GM12872 (cell line): ENCODE measurements around the gene SERPINA4.

Source experiments
- TF ChIP-seq, protein P1 (sequence below): IDR thresholded peaks from 3 replicates; pipeline ENCODE4 v1.5.1; 2011; ENCODE audit warnings: low read depth, mild to moderate bottlenecking, low read length, moderate library complexity; ENCODE audit not compliant: insufficient read depth

Gene SERPINA4

DNA sequence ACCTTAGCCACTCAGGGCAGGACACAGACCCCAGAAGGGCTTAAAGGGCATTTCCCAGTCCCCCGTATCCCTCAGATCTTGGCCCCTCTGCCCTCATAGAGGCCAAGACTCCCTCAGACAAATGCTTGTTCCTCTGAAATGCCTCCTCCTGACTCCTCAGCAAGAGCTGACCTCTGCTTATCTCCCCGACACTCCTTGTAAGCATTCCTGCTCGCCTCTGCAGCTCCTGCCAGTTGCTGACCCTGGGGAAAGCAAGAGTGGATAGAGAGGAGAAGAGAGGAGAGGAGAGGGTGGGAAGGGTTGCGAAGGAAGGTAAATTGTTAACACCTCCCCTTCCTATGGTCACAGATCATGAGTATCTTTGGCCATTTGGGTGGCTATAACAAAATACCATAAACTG is 27.1 kb downstream of the SERPINA4 start:
- TF ChIP-seq, protein P1, sequence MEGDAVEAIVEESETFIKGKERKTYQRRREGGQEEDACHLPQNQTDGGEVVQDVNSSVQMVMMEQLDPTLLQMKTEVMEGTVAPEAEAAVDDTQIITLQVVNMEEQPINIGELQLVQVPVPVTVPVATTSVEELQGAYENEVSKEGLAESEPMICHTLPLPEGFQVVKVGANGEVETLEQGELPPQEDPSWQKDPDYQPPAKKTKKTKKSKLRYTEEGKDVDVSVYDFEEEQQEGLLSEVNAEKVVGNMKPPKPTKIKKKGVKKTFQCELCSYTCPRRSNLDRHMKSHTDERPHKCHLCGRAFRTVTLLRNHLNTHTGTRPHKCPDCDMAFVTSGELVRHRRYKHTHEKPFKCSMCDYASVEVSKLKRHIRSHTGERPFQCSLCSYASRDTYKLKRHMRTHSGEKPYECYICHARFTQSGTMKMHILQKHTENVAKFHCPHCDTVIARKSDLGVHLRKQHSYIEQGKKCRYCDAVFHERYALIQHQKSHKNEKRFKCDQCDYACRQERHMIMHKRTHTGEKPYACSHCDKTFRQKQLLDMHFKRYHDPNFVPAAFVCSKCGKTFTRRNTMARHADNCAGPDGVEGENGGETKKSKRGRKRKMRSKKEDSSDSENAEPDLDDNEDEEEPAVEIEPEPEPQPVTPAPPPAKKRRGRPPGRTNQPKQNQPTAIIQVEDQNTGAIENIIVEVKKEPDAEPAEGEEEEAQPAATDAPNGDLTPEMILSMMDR, result no peak

DNA sequence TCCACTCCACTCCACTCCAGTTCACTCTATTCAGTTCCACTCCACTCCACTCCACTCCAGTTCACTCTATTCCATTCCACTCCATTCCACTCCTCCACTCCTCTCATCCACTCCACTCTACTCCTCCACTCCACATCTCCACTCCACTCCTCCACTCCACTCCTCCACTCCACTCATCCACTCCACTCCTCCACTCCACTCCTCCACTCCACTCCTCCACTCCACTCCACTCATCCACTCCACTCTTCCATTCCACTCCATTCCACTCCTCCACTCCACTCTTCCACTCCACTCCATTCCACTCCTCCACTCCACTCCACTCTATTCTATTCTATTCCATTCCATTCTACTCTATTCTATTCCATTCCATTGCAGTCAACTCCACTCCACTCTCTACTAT is 29.8 kb downstream of the SERPINA4 start:
- TF ChIP-seq, protein P1, result no peak

DNA sequence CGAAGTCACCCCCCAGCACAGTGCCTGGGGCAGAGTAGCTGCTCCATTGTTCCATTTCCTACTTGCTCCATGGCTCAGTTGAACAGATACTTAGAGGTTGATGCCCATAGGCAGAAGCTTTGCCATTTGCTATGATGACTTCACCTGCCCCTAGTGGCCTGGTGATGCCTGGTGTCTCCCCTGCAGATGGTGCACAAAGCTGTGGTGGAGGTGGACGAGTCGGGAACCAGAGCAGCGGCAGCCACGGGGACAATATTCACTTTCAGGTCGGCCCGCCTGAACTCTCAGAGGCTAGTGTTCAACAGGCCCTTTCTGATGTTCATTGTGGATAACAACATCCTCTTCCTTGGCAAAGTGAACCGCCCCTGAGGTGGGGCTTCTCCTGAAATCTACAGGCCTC is 30.6 kb downstream of the SERPINA4 start:
- TF ChIP-seq, protein P1, result no peak

DNA sequence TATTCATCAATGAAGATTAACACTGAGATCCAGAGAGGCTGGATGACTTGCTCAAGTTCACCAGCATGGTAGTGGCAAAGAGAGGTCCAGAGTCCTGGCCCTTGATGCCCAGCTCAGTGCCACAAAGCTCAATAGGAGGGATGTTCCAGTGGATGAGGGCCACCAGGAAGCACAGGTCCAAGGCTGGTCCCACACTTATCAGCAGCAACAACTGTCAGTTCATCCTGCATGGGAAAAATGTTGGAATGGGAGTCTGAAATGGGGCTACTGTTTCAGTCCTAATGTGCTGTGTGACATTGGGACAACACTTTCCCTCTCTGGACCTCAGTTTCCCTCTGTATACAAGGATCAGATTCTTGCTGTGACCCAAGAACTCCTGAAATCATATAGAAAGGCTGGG is 31.2 kb downstream of the SERPINA4 start:
- TF ChIP-seq, protein P1, result no peak

DNA sequence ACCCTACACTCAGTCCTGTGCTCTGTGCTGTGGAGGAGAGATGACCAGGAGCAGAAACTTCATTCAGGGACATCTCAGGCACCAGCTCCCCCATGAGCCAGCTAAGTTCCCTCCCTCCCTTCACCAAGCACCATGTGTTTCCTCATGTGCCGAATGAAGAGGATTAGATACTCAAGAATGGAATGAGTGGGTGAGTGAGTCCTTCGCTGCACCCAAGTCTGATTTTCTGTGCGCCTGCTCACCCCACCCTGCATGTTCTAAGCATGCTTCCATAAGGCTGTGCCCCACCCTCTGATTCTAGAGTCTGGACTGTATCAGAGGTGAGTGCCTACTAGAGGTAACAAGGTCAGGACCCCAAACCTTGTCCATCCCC is 32.1 kb downstream of the SERPINA4 start:
- TF ChIP-seq, protein P1, result no peak

DNA sequence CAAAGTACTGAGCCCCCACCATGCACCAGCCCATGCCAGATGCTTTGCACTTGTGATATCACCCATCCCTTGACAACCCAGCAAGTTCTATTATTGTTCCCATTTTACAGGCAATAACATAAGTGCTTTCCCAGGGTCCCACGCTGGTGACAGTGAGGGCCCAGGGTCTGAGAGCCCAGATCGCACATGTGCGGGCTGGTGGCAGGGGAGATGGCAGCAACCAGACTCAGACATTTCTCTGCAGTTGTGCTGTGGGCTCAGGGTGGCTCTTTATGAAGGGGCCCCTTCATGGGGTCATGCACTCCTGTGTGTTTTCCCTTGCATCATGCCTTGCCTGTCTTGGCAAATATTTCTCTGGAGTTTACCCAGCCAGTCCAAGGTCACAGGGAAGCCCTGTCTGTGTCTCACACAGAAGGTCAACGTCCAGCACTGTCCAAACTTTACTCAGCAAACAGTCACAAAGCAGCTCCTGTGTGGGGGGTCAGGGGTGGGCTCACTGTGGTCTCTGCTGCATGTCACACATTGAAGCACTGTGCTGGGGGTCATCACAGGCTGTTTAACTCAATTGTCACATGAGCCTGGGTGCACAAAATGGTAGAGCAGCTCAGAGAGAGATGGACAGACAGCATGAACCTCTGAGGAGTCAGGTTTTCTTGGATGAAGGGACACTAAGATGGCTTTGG is 32.6 kb downstream of the SERPINA4 start:
- TF ChIP-seq, protein P1, result no peak

DNA sequence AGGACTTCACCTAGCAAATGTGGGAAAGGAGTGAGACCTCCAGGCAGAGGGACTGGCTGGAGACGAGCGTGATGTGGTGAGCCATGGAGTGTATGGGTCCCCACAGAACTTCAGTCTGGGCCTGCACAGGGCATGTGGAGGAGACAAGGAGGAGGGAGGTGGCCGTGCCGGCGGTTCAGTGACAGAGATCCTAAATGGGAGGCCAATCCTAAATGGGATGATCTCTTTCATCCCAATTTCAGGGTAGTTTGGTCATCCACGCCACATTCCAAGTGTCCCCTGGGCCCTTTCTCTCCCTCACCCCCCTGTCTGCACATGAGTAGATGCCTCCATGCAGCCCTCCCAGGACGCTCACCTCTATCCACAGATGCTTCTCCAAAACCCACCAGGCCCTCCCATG is 33.2 kb downstream of the SERPINA4 start:
- TF ChIP-seq, protein P1, result no peak

DNA sequence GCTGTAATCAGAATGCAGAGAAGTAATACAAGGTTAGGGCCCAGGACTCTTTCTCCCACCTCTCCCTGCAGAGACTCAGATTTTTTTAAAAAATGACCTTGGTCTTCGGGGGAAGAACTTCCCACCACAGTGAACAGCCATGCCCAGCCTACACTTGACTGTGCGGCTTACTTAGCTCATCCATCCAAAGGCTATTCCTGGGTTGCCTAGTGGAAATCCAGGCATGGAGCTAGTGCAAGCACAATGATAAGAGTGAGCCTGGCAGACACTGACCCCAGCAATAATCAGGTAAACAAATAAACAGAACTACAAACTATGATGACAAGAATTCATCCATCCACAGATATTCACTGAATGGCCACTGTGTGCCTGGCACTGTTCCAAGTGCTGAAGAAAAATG is 34.7 kb downstream of the SERPINA4 start:
- TF ChIP-seq, protein P1, result no peak
